GM18502 (cell line): ENCODE results near the gene SLC35F2.
"Not testable (repeated sequence)": the region's sequence is repeated elsewhere in the genome, so short reads cannot be mapped to it uniquely, and the experiment has no call there.

Experiments
- ATAC-seq: cut with Tn5 transposase; IDR thresholded peaks from one replicate; pipeline ENCODE4 v1.9.1; 2021; ENCODE audit warnings: mild to moderate bottlenecking; ENCODE audit not compliant: unreplicated experiment, poor library complexity

Gene SLC35F2

GRCh38 chr11:107858217-107859070 is at the start of gene SLC35F2:
TSS of gene SLC35F2 (minus strand) at chr11:107858787. CDS start at chr11:107858767, 20 bp downstream.
- ATAC-seq: peak; percentile 92

GRCh38 chr11:107908211-107908610 is 49.6 kb upstream of the SLC35F2 start:
- no peak for ATAC-seq

- ATAC-seq: peak; percentile 81
Observed at GRCh38 chr11:107898270-107898669, 39.7 kb upstream of the SLC35F2 start.

GRCh38 chr11:107882095-107882820 is 23.7 kb upstream of the SLC35F2 start:
- no peak for ATAC-seq

- ATAC-seq: not testable (repeated sequence)
Observed at GRCh38 chr11:107881471-107881870, 22.9 kb upstream of the SLC35F2 start.

- no peak for ATAC-seq
Observed at GRCh38 chr11:107876141-107876540, 17.6 kb upstream of the SLC35F2 start.

- ATAC-seq: no peak
Observed at GRCh38 chr11:107864591-107864990, 6.0 kb upstream of the SLC35F2 start.

GRCh38 chr11:107860688-107861087 is 2.1 kb upstream of the SLC35F2 start:
- no peak for ATAC-seq

- not testable (repeated sequence) for ATAC-seq
Observed at GRCh38 chr11:107860240-107860620, 1.6 kb upstream of the SLC35F2 start.

GRCh38 chr11:107859459-107860239 is 1.1 kb upstream of the SLC35F2 start:
- ATAC-seq: no peak

GRCh38 chr11:107857550-107858216 is 904 bp downstream of the SLC35F2 start:
- no peak for ATAC-seq

GRCh38 chr11:107856981-107857517 is 1.5 kb downstream of the SLC35F2 start:
- no peak for ATAC-seq

GRCh38 chr11:107856180-107856980 is 2.2 kb downstream of the SLC35F2 start:
- ATAC-seq: no peak

- ATAC-seq: no peak
Observed at GRCh38 chr11:107853070-107853469, 5.5 kb downstream of the SLC35F2 start.

- ATAC-seq: no peak
Observed at GRCh38 chr11:107851704-107852310, 6.8 kb downstream of the SLC35F2 start.

GRCh38 chr11:107849790-107850189 is 8.8 kb downstream of the SLC35F2 start:
- ATAC-seq: no peak

- ATAC-seq: no peak
Observed at GRCh38 chr11:107848345-107848744, 10.2 kb downstream of the SLC35F2 start.

- no peak for ATAC-seq
Observed at GRCh38 chr11:107847184-107847583, 11.4 kb downstream of the SLC35F2 start.

GRCh38 chr11:107844041-107844440 is 14.5 kb downstream of the SLC35F2 start:
- ATAC-seq: no peak
